Adrenal gland (tissue), 12 donors: ENCODE results near the gene GUCY2C. TPM values are rescaled to one million over a fixed set of nuclear protein-coding genes. Genes with fewer than 3 reads are reported as not detected.

Source experiments
- DNase-seq, 7 donors: peaks; one replicate each; pipeline ENCODE4 v3.0.0-alpha.2; 2019 to 2020
- H3K27ac ChIP-seq, 5 donors: fragments of 200-600 bp; sonication (generic) in 4 of 5; 1 replicate in 3 of 5; 2 replicates in 2 of 5; pipeline versions ENCODE4 v1.5.1 to v1.8.0; 2016 to 2020; ENCODE audit warnings: mild to moderate bottlenecking in 1 of 5
- H3K27me3 ChIP-seq: fragments of 200-600 bp; 2 replicates; pipeline ENCODE4 v1.8.0; 2021
- H3K36me3 ChIP-seq, 2 donors: fragments of 200-600 bp; replicated peaks in 1 of 2; 1 replicate in 1 of 2; 2 replicates in 1 of 2; pipeline versions ENCODE4 v1.5.1 to v1.8.0; 2018 to 2022
- H3K4me1 ChIP-seq, 2 donors: fragments of 200-600 bp; replicated peaks in 1 of 2; 1 replicate in 1 of 2; 2 replicates in 1 of 2; pipeline versions ENCODE4 v1.5.1 to v1.8.0; 2018 to 2021
- H3K4me3 ChIP-seq, 4 donors: fragments of 200-600 bp; sonication (generic) in 3 of 4; one replicate each; pipeline ENCODE4 v1.5.1; 2016 to 2018
- H3K9me3 ChIP-seq, 3 donors: fragments of 200-600 bp; sonication (generic) in 1 of 3; replicated peaks in 1 of 3; 1 replicate in 2 of 3; 2 replicates in 1 of 3; pipeline versions ENCODE4 v1.5.1 to v1.8.0; 2016 to 2021
- POLR2A ChIP-seq, 2 donors: fragments of 450-650 bp; IDR thresholded peaks; one replicate each; pipeline ENCODE4 v1.6.1; 2017; ENCODE audit warnings: antibody characterized with exemption in 2 of 2, mild to moderate bottlenecking in 2 of 2, moderate library complexity in 1 of 2
- WGBS, 4 donors: extraction: QIAGEN DNeasy Blood & Tissue Kit in 2 of 4; methylation state at CpG; one replicate each; pipeline versions ENCODE4 v1.1.5 to v1.1.7; 2013 to 2017; 5-methylcytosine and 5-hydroxymethylcytosine counted together
- intact Hi-C, 2 donors: fragments of 100-400 bp; cut with DNase I; formaldehyde crosslinking; loops; one replicate each; pipeline versions ENCODE4 v1.14.1 to v1.15.0; 2022 to 2023
- polyA plus RNA-seq, 3 donors: library from polyadenylated mRNA; stranded (reverse); fragments of 200-250 nt in 2 of 3; fragments of 350-450 nt in 1 of 3; fragmentation: Illumina TruSeq in 1 of 3; extraction: RNeasy Lipid Tissue Mini Kit (QIAGEN cat#74804) in 1 of 3; gene quantifications; one replicate each; pipeline ENCODE4 v1.2.3, GENCODE V29; 2013 to 2014
- total RNA-seq, 9 donors: library from RNA; depleted of rRNA in 4 of 9; stranded (reverse); fragments of >200 nt in 4 of 9; fragments of 120-200 nt in 1 of 9; fragmentation: NEBNext Ultra II Directional in 1 of 9; extraction: Animal tissue kit (Norgen Biotek cat#: 25700) in 1 of 9; gene quantifications; one replicate each; pipeline versions ENCODE4 v1.1.0 to v1.2.4, GENCODE V29; 2013 to 2023
- TF ChIP-seq, protein P1 (sequence below), 6 experiments: fragments of 450-650 bp in 4 of 6; fragments of 200-600 bp in 2 of 6; sonication (generic) in 1 of 6; IDR thresholded peaks; 1 replicate in 5 of 6; 2 replicates in 1 of 6; pipeline versions ENCODE4 v1.5.1 to v1.8.0; 2016 to 2021; ENCODE audit warnings: antibody characterized with exemption in 6 of 6, mild to moderate bottlenecking in 2 of 6, moderate library complexity in 1 of 6
- donor health status: healthy with polysubstance abuse.
- donor health status: Bipolar disorder and iron deficiency.
- donor health status: DM: yes; HTN: yes; CAD: no.
- donor health status: DM: no; HTN: no; CAD: no.
- donor health status: DM: no; HTN: no; CAD: no.
- donor health status: DM: yes; HTN: yes; CAD: no.

Gene GUCY2C
- total and polyA plus RNA-seq, 12 donors = not detected

DNA sequence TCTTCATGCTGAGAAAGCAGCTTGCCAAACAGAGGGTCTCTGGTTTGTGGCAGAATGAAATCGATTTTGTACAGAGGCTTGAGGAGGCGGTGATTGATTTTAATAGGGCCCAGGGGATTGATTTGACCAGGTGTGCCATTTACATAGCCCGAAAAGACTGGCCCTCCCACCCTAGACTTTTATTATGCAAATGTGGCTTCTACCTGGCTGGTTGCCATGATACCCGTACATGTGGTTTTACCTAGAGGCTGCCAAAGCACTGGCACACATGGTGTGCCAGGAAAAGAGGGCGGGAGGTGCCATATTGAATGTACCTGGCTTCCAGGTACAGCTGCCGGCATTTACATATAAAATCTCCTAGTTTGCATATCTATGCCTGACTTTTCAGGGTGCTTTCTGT, 18.0 kb upstream of the GUCY2C start:
- no peak for DNase-seq
- 74 to 83% (median 81%) methylated on average over 6 of the region's 6 CpGs for WGBS, 4 donors
- Histone ChIP-seq H3K9me3 (peaks cover 0 to 3% (median 0%) of the 10 kb centered on the region in 3 donors), H3K36me3 (no peaks in the 10 kb centered on the region), H3K4me3 (no peak overlapping the region), H3K4me1 (no peaks in the 10 kb centered on the region), H3K27me3 (no peaks in the 10 kb centered on the region), H3K27ac (no peak overlapping the region)
- TF ChIP-seq, protein P1, sequence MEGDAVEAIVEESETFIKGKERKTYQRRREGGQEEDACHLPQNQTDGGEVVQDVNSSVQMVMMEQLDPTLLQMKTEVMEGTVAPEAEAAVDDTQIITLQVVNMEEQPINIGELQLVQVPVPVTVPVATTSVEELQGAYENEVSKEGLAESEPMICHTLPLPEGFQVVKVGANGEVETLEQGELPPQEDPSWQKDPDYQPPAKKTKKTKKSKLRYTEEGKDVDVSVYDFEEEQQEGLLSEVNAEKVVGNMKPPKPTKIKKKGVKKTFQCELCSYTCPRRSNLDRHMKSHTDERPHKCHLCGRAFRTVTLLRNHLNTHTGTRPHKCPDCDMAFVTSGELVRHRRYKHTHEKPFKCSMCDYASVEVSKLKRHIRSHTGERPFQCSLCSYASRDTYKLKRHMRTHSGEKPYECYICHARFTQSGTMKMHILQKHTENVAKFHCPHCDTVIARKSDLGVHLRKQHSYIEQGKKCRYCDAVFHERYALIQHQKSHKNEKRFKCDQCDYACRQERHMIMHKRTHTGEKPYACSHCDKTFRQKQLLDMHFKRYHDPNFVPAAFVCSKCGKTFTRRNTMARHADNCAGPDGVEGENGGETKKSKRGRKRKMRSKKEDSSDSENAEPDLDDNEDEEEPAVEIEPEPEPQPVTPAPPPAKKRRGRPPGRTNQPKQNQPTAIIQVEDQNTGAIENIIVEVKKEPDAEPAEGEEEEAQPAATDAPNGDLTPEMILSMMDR (IDR thresholded peaks at IDR 0.05) = no peak
- TF ChIP-seq POLR2A (IDR thresholded peaks at IDR 0.05) = no peak
- intact Hi-C loops = loop anchor here in 1 of 2 donors (10.0 kb wide), 1 partner anchor 80 kb away; no protein-coding TSS in a partner anchor

DNA sequence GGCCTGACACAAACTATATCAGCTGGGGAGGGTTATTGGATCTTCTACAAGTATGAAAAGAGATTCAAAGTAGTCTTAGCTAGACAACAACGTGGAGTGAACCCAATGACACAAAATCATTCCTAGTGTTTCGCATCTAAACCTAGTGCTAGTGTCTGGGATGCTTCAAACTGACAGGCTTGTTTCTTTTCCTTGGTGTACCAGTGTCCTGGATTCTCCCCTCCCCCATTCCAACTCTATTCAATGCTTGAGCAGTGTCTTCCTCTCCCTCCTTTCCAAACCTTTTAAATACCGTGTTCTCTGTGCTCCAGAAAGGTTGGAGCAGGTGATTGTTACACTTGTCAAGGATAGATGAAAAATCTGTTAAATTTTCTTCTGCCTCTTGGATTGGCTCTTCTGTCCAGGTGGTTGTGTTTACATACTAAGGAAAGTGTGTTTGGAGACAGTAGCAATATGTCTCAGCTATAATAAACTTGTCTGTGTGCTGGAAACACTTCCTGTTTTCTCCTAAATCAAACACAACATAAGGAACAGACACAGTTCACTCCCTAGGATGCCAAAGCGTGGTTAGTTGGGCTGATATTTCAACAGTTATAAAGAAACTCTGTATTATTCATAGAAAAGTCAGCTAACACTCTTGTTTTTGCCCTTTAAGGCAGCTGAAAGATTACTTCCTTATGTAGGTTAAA, 14.4 kb upstream of the GUCY2C start:
- TF ChIP-seq POLR2A (IDR thresholded peaks at IDR 0.05) = no peak
- TF ChIP-seq, protein P1 (IDR thresholded peaks at IDR 0.05) = no peak
- intact Hi-C loops = loop anchor here in 1 of 2 donors (10.0 kb wide), 1 partner anchor 76 kb away; no protein-coding TSS in a partner anchor
- Histone ChIP-seq H3K4me3 (no peak overlapping the region), H3K4me1 (no peaks in the 10 kb centered on the region), H3K27ac (no peak overlapping the region), H3K27me3 (no peaks in the 10 kb centered on the region), H3K9me3 (no peaks in the 10 kb centered on the region), H3K36me3 (no peaks in the 10 kb centered on the region)
- DNase-seq = no peak
- WGBS, 4 donors = 60 to 73% (median 68%) methylated on average over 4 of the region's 4 CpGs

DNA sequence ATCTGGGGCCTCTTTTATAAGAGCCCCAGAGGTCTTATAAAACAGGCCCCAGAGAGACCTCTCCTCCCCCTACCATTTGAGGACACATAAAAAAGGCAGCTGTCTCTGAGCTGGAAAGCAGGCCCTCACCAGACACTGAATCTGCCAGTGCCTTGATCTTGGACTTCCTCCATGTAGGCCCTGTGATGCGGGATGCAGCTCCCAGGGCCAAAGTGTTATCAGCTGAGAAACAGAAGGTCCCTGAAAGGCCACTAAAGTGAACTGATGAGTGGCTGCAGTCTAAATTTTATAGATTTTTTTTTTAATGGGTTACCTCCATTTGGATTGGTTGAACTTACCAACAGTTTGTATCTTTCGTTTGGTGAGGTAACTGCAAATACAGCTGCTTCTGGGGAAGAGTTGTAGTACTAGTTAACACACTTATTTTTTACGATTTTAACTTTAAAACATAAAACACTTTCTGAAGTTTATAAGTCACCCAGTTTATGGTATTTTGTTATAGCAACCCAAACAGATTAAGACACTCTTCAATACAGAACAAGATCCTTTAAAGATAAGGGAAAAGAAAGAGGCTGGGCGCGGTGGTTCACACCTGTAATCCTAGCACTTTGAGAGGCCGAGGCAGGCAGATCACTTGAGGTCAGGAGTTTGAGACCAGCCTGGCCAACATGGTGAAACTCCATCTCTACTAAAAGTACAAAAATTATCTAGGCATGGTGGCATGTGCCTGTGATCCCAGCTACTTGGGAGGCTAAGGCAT, 5.6 kb upstream of the GUCY2C start:
- Histone ChIP-seq H3K4me1 (no peaks in the 10 kb centered on the region), H3K36me3 (no peaks in the 10 kb centered on the region), H3K27ac (no peak overlapping the region), H3K27me3 (no peaks in the 10 kb centered on the region), H3K4me3 (no peak overlapping the region), H3K9me3 (no peaks in the 10 kb centered on the region)
- no peak for DNase-seq
- WGBS, 4 donors = 72 to 88% (median 79%) methylated on average over 6 of the region's 6 CpGs
- TF ChIP-seq, protein P1 (IDR thresholded peaks at IDR 0.05) = no peak
- no peak for TF ChIP-seq POLR2A (IDR thresholded peaks at IDR 0.05)
- intact Hi-C loops = no loop called here

DNA sequence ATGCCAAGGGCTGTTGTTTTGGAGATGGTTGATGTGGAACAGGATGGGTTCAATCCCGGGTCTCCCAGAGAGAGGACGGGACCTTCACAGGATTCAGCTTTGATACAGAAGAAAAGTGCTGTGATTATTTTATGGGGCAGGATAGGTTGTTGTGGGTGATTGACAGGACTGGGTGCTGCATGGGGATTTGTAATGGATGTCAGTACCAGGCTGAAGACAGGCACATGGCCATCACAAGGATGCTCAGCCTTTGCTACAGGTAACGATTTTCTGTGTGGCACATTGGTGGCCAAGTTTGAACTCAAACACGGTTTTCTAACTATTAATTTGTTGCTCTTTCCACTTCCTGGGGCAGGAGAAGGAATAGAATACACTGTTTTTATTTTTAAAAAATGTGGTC, 4.5 kb upstream of the GUCY2C start:
- Histone ChIP-seq H3K9me3 (no peaks in the 10 kb centered on the region), H3K27me3 (no peaks in the 10 kb centered on the region), H3K4me1 (no peaks in the 10 kb centered on the region), H3K27ac (no peak overlapping the region), H3K4me3 (no peak overlapping the region), H3K36me3 (no peaks in the 10 kb centered on the region)
- TF ChIP-seq, protein P1 (IDR thresholded peaks at IDR 0.05) = no peak
- no peak for TF ChIP-seq POLR2A (IDR thresholded peaks at IDR 0.05)
- WGBS, 4 donors = 78 to 89% (median 84%) methylated on average over 4 of the region's 4 CpGs
- intact Hi-C loops = no loop called here
- no peak for DNase-seq
